NCI-H187 (cell line): Measurements from ENCODE around the gene LHFPL3.
A peak's percentile ranks its signal among the peaks of the same experiment; 100 is the strongest.

Source experiments
- DNase-seq, 2 experiments: peaks; one replicate each; lab custom pipeline; 2025; lab: John Stamatoyannopoulos, UW

The LHFPL3 gene

DNA sequence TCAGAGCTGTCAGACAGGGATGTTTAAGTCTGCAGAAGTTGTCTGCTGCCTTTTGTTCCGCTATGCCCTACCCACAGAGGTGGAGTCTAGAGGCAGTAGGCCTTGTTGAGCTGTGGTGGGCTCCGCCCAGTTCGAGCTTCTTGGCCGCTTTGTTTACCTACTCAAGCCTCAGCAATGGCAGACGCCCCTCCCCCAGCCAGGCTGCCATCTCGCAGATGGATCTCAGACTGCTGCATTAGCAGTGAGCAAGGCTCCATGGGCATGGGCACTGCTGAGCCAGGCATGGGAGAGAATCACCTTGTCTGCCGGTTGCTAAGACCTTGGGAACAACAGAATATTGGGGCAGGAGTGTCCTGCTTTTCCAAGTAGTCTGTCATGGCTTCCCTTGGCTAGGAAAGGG is 267.2 kb downstream of the LHFPL3 start:
- DNase-seq: peak in 1 of 2 experiments; percentile 13

DNA sequence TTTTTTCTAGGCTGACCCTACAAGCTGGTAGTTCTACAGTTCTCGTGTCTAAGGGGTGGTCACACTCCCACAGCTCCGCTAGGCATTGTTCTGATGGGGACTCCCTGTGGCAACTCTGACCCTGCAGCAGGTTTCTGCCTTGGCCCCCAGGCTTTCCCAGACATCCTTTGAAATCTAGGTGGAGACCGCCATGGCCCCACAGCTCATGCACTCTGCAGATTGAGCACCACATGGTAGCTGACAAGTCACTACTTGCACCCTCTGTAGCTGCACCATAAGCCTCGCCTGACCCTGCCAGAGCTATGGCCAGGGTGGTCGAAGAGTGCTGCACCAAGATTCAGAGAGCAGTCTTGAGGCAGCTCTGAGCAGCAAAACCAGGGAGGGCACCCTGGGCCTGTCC is 275.6 kb downstream of the LHFPL3 start:
- DNase-seq: no peak

DNA sequence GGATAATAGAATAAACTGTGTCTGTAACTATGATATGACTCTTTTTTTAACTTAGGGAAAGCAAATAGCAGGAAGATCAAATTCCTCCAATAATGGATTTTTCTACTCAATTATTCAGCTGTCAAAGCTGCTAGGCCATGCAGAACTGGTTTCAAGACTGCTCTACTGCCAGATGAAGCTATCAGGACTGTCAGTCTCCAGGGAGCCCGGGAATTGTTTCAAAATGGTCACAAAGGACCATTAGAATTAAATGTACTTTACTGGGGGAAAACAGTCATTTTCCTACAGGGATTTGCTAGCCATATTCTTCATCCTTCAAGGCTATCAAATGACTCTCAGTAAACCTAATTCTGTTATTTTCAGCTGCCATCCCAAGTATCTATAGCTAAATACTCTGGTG is 276.3 kb downstream of the LHFPL3 start:
- no peak for DNase-seq

DNA sequence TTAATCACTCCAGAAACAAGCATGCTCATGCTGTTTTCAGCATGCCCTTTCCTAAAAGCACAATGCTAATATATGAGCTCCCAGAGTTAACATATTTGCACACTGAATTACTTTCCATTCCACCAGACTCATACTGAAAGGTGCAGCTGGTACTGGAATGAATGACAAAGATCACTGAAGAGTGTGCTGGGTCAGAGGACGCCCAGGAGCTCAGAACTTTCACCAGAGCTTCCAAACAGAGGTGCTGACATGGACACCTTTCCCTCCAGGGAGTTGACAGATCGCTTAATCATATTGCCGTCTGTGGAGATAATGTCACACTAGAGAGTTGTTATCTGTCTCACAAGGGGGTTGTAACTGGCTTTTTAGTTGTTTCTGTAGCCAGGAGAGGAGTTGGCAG is 292.9 kb downstream of the LHFPL3 start:
- no peak for DNase-seq

DNA sequence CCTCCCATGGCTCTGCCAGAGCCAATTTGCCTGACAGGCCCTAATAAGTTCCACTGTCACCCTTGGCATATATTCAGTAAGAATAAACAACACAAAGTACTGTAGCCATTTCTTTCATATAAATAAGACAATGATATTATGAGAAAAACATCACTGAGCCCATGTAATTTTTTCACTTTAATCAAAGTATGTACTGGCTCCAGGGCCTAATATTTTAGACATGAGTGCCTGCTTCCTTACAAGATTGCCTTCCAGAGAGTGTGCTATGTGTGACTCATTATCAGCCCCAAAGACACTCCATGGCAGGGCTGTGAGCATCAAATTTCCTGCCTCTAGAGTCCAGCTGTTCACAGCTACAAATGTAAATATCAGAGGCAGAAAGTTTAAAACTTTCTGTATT is 297.6 kb downstream of the LHFPL3 start:
- DNase-seq: no peak

DNA sequence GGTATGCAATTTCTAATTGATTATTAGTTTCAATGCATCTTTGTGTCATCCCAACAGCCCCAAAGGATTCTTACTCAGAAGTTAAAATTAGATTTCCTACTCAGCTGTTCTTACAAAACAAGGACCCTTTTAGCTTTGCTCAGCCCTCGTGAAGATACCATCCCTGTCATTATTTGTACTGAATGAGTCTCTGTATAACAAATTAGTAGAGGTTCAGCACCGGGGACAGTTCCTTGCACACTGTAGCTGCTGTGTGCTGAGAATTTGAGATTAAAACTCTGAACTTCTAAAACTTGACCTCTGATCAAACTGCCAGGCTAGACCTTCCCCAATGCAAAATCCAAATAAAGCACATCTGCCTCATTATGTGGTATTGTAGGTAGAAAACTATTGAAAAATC is 299.1 kb downstream of the LHFPL3 start:
- DNase-seq: no peak

DNA sequence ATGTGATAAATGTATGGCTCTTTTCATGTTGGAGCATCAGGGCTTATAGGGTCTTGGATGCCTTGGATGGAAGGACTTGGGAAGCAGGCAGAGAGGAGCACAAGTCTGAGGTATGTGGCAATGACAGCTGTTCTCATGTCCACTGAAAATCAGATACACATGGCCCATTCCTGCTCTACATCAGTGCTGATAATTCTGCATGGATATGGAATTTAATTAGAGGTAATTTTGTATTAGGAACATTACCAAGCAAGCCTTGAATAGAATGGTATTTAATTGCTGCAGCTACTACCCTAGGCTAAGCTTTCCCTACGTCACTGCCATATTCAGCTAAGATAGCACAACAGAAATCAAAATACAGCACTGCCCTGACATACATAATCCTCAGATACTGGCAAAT is 299.6 kb downstream of the LHFPL3 start:
- DNase-seq: no peak

DNA sequence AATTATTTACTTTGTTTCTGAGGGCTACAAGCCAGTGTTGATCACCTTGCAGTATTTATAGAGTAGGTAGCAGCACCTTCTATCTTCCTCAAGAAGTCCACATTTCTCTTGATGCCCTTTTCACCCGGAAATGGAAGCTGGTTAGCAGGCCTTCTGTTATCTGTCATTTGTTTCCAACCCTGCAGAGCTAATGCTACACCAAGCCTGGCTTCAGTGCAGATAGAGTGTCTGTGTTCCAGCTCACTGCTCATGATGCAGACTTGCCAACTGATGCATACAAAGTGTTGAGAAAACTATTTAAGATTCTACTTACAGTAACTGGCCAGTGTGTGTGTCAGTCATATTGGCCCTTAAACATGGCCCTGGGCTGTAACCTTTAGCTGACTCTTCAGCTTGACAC is 301.0 kb downstream of the LHFPL3 start:
- no peak for DNase-seq

DNA sequence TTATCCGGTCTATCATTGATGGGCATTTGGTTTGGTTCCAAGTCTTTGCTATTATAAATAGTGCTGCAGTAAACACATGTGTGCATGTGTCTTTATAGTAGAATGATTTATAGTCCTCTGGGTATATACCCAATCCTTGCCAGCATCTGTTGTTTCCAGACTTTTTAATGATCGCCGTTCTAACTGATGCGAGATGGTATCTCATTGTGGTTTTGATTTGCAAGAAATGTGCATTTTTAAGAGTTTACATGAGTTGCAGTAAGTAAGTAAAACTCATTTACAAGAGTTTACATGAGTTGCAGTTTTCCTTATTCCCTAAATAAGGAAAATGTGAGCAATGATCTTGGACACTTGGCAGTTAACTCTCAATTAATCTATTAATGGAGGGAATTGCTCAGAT is 312.1 kb downstream of the LHFPL3 start:
- DNase-seq: no peak

DNA sequence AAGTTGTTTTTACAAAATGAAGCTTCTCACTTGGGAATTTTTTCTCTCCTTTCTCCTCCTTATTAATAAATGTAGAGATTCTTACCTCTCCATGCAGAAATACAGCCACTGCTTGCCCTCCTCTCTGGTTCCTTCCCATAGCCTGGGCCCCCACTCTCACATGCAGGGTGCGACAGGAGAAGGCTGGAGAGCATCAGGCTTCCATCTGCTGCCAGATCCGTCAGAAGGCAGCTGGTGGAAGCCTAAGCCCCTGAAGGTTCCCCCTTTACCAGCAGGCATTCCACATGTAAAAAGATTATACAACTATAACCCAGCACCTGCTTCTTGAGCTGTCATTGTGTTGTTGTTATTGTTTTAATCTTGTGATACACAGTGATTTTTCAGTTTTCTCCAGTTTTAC is 314.2 kb downstream of the LHFPL3 start:
- DNase-seq: no peak

DNA sequence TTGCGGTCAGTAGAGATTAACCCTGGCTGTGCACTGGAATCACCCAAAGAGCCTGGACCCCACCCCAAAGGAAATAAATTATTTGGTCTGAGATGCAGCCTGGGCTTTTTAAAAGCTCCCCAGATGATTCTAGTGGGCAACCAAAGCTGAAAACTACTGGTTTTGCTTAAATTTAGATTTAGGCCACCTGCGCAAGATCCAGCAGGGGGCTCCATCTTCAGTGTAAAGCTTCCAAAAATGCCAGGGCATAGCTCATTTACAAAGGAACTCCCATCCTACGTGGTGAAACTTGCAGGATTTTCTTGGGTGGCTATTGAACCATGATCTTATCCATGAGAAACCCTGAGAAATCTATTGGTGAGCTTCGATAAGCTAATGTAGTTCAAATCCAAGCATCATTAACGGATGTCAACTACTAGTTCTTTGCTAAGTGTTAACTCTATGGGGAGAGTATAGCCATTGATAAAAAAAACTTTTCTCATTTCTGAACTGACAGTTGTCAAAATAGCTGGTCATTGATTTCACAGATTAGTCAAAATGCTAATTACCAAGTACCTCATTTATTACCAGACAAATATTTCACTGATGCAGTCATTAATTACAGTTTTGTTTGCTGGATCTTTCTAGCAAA is 315.3 kb downstream of the LHFPL3 start:
- DNase-seq: no peak

DNA sequence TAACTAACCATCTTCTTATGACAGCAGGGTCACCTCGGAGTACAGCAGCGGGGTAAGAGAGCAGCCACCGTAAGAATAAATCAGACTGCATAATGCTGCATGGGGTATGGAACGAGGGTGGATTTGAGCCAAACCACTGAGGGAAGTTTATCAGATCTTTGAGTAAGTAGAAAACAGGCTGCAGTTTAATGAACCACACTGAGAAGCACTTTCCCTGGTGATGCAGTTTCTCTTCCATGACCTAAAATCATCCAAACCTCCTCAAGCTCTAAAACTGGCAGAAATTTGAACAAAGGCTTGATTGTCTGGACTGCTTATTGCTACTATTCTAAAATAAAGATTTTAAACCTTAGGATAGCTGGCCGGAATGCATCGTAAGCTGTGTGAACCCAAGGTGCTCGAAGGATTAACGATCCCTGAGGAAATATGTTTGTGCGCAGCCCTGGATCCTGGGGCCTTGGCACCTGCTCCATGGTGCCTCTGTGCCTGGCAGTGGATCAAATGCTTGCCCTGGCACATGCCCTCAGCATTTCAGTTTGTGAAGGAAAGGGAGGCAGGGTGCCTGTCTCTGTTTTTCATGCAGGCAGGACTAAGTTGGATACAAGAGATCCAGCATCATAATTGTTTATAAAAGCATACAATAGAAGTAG is 322.7 kb downstream of the LHFPL3 start:
- DNase-seq: no peak

DNA sequence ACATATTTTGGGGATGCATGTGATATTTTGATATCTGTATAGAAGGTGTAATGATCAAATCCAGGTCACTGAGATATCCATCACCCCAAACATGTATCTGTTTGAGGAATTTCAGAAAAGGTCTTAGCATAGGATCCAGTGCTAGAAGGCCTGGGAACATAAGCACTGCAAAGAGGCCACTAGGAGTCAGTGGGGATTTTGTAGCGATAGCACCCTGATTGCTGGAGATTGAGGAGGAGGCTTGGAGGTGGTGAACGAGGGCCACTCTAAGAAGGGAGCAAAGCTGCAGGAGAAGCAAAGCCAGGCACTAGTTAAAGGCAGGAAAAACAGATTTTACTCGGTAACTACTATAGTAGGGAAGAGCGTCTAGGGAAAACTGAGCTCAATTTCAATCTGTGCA is 324.0 kb downstream of the LHFPL3 start:
- no peak for DNase-seq

DNA sequence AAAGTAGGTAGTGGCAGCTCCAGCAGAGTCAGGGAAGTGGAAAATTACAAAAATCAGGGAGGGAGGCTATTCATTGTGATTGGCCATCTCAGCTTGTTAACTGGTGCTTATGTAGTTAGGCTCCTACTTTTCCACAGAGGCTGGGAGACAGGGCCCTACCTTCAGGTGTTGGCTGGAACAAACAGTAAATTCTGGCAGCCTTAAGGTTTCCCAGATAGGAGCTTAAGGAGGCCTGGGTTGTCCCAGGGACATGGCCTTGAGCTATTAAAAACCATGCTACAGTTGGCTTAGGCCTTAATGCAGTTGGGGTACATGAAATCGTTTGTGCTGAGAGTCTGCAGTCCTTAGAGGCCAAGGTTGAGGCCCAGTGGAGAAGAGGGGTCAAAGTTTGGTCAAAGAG is 324.5 kb downstream of the LHFPL3 start:
- DNase-seq: no peak

DNA sequence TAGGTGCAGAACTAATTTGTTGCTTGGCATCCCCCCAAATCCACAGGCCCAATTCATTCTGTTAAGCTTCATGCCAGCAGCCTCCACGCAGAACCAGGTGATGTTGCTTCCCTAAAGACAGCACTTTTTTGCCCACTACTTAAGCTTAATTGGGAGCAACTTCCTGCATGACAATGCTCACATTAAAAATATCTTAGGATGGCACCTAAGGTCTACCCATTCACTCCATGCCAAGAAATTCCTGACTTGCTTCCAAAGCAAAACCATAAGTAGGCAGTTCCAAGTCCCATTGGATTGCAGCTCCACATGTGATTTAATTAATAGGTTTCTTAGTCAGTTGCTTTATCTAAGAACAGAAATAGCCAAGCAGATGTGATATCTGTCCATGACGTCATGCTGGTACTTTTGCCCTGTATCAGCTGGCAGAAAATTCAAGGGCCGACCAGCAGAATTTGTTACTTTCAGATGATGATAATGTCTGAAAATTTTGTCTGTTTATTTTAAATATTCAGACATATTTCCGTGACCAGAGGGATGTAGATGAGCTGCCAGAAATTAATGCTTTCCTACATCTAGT is 325.5 kb downstream of the LHFPL3 start:
- no peak for DNase-seq

DNA sequence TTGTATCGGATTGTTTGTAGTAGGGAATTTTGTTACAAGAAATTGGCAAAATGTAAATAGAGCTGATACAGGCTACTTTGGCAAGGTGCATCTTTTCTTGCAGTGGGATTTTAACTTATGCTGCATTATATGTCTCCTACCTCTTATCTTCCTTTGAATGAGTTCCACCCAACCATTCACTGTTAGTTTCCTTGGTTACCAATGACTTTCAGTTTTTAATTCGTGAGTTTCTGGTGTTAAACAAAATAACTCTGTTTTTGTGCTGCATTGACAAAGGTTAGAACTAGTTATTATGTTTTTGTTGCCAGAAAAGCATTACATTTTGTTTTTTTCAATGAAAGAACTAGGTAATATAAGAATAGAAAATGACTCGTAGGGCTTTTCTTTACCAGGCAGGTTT is 327.2 kb downstream of the LHFPL3 start:
- DNase-seq: no peak

DNA sequence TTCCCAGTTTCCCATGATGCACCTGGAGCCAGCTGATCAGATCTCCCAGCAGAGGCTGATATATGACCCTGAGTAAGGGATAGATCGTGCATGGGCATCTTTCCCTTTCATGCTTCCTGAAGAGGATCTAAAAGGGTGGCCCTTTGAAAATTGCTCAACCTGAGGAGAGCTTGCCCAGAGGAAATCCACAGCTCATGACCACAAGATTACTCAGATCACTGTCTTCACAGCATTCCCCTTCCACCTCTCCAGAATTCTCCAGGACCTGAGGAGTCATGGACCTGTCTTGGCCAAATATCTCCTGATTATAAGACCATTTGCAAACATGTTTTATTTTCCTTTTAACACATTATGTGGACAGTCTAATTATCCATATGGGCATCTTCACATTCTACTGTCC is 328.1 kb downstream of the LHFPL3 start:
- DNase-seq: no peak

DNA sequence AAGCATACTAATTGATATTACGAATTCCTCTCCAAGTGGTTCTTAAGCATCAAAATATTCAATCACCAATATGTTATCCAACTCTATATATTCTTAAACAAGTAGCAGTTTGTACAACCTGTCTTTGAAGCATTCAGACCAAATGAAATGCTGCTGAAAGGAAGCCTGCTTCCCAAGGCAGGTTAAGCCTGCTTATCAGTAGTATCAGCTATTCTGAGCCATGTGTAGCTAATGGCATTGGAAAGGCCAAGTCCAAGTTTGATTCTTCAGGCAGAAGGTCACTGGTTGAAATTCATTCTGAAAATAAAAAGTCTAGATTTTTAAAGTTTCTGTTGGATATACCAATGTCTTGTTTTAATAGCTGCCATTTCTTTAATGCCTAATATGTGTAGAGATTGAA is 328.7 kb downstream of the LHFPL3 start:
- DNase-seq: no peak

DNA sequence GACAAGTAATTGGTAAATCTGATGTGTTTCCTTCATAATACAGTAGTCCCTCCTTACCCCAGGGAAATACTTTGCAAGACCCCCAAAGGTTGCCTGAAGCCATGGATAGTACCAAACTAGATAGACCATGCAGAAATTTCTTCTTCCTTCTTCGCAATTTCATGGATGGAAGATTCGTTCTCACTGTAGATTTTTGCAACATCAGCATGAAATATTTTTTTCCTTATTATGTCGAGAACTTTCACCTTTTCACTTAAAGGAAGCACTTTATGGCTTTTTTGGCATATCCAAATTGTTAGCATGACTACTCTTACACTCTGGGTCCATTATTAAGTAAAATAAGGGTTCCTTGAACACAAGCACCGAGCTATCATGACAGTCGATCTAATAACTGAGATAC is 333.2 kb downstream of the LHFPL3 start:
- no peak for DNase-seq

DNA sequence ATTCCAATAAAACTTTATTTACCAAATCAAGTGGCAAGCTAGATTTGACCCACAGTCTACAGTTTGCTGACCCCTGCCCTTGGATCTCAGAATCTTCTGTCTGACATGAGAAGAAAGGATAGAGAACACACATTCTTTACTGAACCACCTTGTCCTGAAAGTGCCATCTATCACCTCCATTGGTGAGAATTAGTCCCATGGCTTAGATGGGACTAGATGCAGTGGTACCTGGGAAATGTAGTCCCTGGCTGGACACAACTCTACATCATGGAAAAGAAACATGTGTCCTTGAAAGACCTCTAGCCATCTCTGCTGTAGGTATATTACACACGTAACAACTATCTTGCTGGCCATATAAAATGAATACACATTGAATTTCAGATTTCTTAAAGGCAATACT is 336.2 kb downstream of the LHFPL3 start:
- no peak for DNase-seq

DNA sequence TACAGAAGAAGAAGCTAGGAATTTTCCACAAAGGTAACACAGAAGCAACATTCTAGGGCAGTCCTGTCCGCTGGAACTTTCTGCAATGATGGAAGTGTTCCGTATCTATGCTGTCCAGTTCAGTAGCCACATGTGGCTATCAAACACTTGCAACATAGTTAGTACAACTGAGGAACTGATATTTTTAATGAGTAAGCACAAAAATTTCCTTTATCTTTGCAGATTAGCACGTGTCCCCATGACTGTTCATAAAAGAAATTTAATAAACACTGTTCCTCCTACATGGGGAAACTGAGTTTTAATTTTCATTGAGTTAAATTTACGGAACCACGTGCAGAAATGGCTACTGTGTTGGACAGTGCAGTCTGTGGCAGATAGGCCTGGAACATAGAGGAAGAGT is 349.2 kb downstream of the LHFPL3 start:
- DNase-seq: no peak

DNA sequence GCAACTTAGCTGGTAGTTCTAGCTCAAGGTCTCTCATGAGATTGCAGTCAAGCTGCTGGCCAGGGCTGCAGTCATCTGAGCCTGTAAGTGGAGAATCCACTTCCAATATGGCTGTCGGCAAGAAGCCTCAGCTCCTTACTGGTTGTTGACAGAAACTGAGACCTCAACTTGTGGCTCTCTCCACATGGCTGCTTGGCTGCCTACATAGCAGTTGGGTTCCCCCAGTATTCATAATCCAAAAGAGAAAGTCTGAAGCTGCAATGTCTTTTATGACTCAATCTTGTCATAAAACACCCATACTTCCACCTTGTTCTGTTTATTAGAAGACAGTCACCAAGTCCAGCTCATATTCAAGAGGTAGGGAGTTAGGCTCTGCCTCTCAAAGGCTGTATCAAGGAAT is 350.7 kb downstream of the LHFPL3 start:
- DNase-seq: no peak

DNA sequence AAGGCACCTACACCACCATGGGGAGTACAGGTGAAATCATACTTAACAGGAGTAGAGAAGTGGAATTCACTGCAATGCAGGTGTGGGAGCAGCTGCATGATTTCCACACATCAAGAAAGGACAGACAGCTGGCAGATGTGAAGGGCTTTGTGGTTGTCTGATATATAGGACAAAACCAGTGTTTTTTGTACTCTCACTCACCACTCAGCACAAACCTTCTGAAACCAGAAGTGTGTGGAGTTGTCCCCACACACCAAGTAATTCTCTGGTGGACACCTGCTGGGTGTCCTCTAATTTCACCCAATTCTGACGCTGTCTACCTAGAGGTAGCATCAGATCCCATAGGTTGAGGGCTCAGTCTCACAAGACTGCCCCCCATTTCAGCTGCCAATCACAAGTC is 357.9 kb downstream of the LHFPL3 start:
- no peak for DNase-seq

DNA sequence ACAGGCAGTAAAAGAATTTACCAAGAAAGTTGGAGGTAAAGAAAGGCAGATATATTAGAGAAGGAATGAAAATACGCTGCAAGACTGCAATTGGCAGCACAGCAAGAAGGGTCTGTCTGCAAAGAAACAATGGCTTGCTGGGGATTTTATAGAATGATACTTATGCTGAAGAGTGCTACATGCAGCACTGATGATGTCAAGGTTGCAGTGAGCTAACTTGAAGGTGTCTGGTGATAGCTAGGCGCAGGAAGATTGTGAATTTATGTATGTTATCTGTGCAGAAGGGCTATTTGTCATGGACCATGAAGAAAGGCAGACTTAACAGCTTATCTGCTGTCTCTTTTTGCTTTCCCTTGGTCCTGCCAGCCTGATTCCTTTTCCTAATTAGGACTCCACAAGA is 366.3 kb downstream of the LHFPL3 start:
- DNase-seq: no peak
